Measurements from ENCODE around the gene SGSM1. TPM values are rescaled to one million over a fixed set of nuclear protein-coding genes. Genes with fewer than 3 reads are reported as not detected.

The SGSM1 gene, protein sequence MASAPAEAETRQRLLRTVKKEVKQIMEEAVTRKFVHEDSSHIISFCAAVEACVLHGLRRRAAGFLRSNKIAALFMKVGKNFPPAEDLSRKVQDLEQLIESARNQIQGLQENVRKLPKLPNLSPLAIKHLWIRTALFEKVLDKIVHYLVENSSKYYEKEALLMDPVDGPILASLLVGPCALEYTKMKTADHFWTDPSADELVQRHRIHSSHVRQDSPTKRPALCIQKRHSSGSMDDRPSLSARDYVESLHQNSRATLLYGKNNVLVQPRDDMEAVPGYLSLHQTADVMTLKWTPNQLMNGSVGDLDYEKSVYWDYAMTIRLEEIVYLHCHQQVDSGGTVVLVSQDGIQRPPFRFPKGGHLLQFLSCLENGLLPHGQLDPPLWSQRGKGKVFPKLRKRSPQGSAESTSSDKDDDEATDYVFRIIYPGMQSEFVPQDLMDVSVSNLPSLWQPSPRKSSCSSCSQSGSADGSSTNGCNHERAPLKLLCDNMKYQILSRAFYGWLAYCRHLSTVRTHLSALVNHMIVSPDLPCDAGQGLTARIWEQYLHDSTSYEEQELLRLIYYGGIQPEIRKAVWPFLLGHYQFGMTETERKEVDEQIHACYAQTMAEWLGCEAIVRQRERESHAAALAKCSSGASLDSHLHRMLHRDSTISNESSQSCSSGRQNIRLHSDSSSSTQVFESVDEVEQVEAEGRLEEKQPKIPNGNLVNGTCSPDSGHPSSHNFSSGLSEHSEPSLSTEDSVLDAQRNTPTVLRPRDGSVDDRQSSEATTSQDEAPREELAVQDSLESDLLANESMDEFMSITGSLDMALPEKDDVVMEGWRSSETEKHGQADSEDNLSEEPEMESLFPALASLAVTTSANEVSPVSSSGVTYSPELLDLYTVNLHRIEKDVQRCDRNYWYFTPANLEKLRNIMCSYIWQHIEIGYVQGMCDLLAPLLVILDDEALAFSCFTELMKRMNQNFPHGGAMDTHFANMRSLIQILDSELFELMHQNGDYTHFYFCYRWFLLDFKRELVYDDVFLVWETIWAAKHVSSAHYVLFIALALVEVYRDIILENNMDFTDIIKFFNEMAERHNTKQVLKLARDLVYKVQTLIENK
- 0.18 to 0.46 TPM (median 0.24 TPM) in 5 replicates for total RNA-seq (2022; extraction: Qiagen RNA extraction; ENCODE audit: low read depth)

DNA sequence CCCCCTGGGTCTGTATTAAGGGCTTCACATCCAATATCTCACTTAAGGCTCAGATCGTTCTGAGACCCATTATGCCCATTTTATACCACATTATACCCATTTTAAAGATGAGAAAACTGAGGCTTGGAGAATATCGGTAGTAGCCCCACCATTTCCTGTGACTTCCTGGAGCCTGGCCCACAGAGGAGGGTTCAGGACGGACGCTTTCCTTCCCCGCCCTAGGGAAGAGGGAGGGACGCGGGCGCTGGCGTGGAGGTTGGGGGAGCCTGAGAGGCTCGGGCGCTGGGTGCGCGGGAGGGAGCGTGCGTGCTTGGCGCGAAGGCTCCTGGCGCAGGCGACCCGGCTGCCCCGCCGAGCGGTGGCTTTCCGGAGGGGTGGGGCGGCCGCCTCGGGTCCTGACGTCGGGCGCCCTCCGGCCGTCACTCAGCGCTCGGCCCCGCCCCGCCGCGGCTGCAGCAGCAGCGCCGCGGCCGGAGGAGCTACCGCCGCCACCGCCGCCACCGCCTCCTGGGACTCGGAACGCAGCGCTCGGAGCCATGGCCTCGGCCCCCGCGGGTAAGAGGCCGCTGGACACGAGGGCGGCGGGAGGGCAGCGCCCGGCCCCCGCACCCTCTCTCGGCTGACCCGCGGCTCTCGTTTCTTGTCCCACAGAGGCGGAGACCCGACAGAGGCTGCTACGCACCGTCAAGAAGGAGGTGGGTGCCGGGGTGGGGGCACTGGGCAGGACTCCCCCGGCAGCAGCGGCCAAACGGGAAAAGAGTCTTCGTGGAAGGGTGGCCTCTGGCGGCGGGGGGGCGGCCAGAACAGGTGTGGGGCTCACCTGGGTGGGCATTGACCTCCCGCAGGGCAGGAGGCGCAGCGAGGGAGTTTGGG is at the start of gene SGSM1:
TSS of gene SGSM1 (plus strand) at position 422 of the 873 bp plus-strand sequence. CDS start at position 537, 115 bp downstream.

DNA sequence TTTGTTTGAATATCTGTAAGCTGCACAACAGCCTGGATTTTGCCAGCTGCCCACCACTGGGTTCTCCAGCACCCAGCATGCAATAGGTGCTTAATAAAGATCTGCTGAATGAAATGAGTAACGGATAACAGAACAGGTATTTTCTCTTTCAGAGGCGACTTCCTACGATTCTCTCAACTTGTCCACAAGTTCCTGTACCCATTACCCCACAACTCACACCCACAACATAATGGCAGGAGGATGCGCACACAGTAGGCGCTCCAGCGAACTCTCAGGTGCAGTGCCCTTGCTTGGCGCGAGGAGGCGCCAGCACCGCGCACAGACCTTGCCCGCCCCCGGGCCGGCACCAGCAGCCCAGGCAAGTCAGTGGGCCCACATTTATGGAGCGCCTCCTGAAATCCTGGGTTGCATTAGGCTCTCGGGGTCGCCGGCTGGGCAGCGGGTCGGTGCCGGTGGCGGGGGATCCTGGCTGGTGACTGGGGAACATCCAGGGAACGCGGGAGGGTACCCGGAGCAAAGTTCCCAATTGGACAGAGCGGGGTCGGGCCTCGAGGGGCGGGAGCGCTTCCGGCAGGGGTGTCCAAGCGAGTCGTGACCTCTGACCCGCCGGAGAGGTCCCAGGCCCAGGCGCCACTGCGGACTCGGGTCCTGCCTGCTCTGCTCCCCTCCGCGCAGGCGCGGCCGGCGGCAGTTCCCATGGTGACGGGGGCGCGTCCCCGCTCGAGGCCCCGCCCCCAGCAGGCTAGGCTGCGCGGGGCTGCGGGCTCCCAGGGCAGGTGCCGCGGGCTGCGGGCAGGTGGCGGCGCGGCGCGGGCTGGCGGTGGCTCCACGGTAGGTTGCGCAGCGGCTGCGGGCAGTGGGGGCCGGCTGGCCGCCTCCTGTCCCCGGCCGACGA is 146.2 kb downstream of the SGSM1 start, which contains the start of gene KIAA1671:
TSS of gene KIAA1671 (plus strand) at position 775 of the 895 bp plus-strand sequence. CDS start 75,284 bp downstream, outside the sequence.

Other genes starting within 250 kb of the SGSM1 start
- 5.1 to 9.9 TPM (median 8.1 TPM) in 5 replicates for gene LRRC75B, start 213.1 kb upstream of the SGSM1 start, total RNA-seq (2022; extraction: Qiagen RNA extraction; ENCODE audit: low read depth)
- gene GGT1, start 203.0 kb upstream of the SGSM1 start, total RNA-seq (2022; extraction: Qiagen RNA extraction; ENCODE audit: low read depth) = 62.1 to 120 TPM (median 102 TPM) in 5 replicates
- gene PIWIL3, start 31.5 kb upstream of the SGSM1 start, total RNA-seq (2022; extraction: Qiagen RNA extraction; ENCODE audit: low read depth) = not detected in 5 replicates
- gene LHFPL7, start 140.5 kb downstream of the SGSM1 start, total RNA-seq (2022; extraction: Qiagen RNA extraction; ENCODE audit: low read depth) = not detected in 5 replicates
- gene KIAA1671, start 146.5 kb downstream of the SGSM1 start, total RNA-seq (2022; extraction: Qiagen RNA extraction; ENCODE audit: low read depth) = 8.2 to 13.0 TPM (median 10.6 TPM) in 5 replicates

All from A549 treated with ZK216348 at 1 μM for 4 hours (cell line).